Iris pigment epithelial cell (primary cell): Measurements from ENCODE around the gene B3GALT4.
A peak's percentile ranks its signal among the peaks of the same experiment; 100 is the strongest.
"Not testable (repeated sequence)": the region's sequence is repeated elsewhere in the genome, so short reads cannot be mapped to it uniquely, and the experiment has no call there.

Experiments
- DNase-seq: peaks from one replicate; pipeline ENCODE4 v3.0.0-alpha.2; 2011; ENCODE audit warnings: low read depth

The B3GALT4 gene

GRCh38 chr6:33272275-33273128 is 4.4 kb upstream of the B3GALT4 start:
- DNase-seq: no peak

- no peak for DNase-seq
Measured at GRCh38 chr6:33273129-33273923, 3.6 kb upstream of the B3GALT4 start.

GRCh38 chr6:33273924-33274902 is 2.7 kb upstream of the B3GALT4 start:
- no peak for DNase-seq

- DNase-seq: not testable (repeated sequence)
Measured at GRCh38 chr6:33275795-33276580, 935 bp upstream of the B3GALT4 start.

- DNase-seq: no peak
Measured at GRCh38 chr6:33276581-33276863, 401 bp upstream of the B3GALT4 start.

GRCh38 chr6:33277663-33278391 is 904 bp downstream of the B3GALT4 start:
- no peak for DNase-seq

GRCh38 chr6:33278392-33278741 is 1.4 kb downstream of the B3GALT4 start:
- no peak for DNase-seq

- no peak for DNase-seq
Measured at GRCh38 chr6:33278810-33279209, 1.9 kb downstream of the B3GALT4 start.

GRCh38 chr6:33279257-33279695 is 2.4 kb downstream of the B3GALT4 start:
- no peak for DNase-seq

- DNase-seq: peak; percentile 66
Measured at GRCh38 chr6:33279971-33280511, 3.1 kb downstream of the B3GALT4 start.

GRCh38 chr6:33280539-33280938 is 3.6 kb downstream of the B3GALT4 start:
- no peak for DNase-seq

GRCh38 chr6:33285214-33285613 is 8.3 kb downstream of the B3GALT4 start:
- DNase-seq: not testable (repeated sequence)

GRCh38 chr6:33286946-33287914 is 10.3 kb downstream of the B3GALT4 start:
- no peak for DNase-seq

- DNase-seq: no peak
Measured at GRCh38 chr6:33288141-33288920, 11.4 kb downstream of the B3GALT4 start.

- DNase-seq: peak; percentile 95
Measured at GRCh38 chr6:33288921-33289783, 12.2 kb downstream of the B3GALT4 start, which contains the start of the genes PFDN6 and WDR46. Gene PFDN6 (plus strand): TSS chr6:33289601. CDS start chr6:33289857, 256 bp downstream. Gene WDR46 (minus strand): TSS chr6:33289239. CDS start chr6:33289170, 69 bp downstream.

GRCh38 chr6:33289784-33290315 is 12.9 kb downstream of the B3GALT4 start:
- no peak for DNase-seq

- DNase-seq: no peak
Measured at GRCh38 chr6:33290459-33290858, 13.5 kb downstream of the B3GALT4 start.
